ENCODE measurements around the gene TBX1. TPM values are rescaled to one million over a fixed set of nuclear protein-coding genes. Genes with fewer than 3 reads are reported as not detected.

The TBX1 gene
- polyA plus RNA-seq, 1 donor from 2014 or later = not detected

- Histone ChIP-seq H3K9me2 (ENCODE audit: insufficient read depth, low read length) (no peaks in the 10 kb centered on the region), H3K27me3 (ENCODE audit: insufficient read depth, low read depth, low read length) (no peaks in the 10 kb centered on the region), H3K79me2 (replicated peaks; ENCODE audit: insufficient read depth, low read length) (no peaks in the 10 kb centered on the region), H3K27ac (ENCODE audit: low read length) (no peak overlapping the region), H3K36me3 (ENCODE audit: insufficient read depth, low read length) (no peaks in the 10 kb centered on the region), H3K9ac (ENCODE audit: low read length) (no peak overlapping the region), H4K20me1 (ENCODE audit: insufficient read depth) (no peaks in the 10 kb centered on the region), H3K4me2 (ENCODE audit: low read length) (no peak overlapping the region), H2AFZ (ENCODE audit: low read depth, low read length) (no peak overlapping the region), H3F3A (ENCODE audit: insufficient read depth, low read length, poor library complexity, severe bottlenecking) (no peaks in the 10 kb centered on the region), H3K4me3 (ENCODE audit: low read length) (no peak overlapping the region), H3K9me3 (ENCODE audit: low read length) (no peaks in the 10 kb centered on the region)
- TF ChIP-seq TAF1 (IDR thresholded peaks at IDR 0.05; ENCODE audit: low read depth) (no peak), RAD21 (conservative IDR thresholded peaks at IDR 0.05) (no peak), POLR2AphosphoS5 (IDR thresholded peaks at IDR 0.05) (no peak), MXI1 (conservative IDR thresholded peaks at IDR 0.05; ENCODE audit: poor library complexity, severe bottlenecking) (no peak)
Observed at GRCh38 chr22:19798891-19799293, 38.3 kb downstream of the TBX1 start.

- Histone ChIP-seq H3F3A (ENCODE audit: insufficient read depth, low read length, poor library complexity, severe bottlenecking) (no peaks in the 10 kb centered on the region), H3K27ac (ENCODE audit: low read length) (no peak overlapping the region), H4K20me1 (ENCODE audit: insufficient read depth) (no peaks in the 10 kb centered on the region), H3K9me2 (ENCODE audit: insufficient read depth, low read length) (no peaks in the 10 kb centered on the region), H2AFZ (ENCODE audit: low read depth, low read length) (no peak overlapping the region), H3K27me3 (ENCODE audit: insufficient read depth, low read depth, low read length) (no peaks in the 10 kb centered on the region), H3K4me3 (ENCODE audit: low read length) (no peak overlapping the region), H3K36me3 (ENCODE audit: insufficient read depth, low read length) (no peaks in the 10 kb centered on the region), H3K9ac (ENCODE audit: low read length) (no peak overlapping the region), H3K9me3 (ENCODE audit: low read length) (no peaks in the 10 kb centered on the region), H3K79me2 (replicated peaks; ENCODE audit: insufficient read depth, low read length) (no peaks in the 10 kb centered on the region), H3K4me2 (ENCODE audit: low read length) (no peak overlapping the region)
- TF ChIP-seq CTCF (IDR thresholded peaks at IDR 0.05; ENCODE audit: poor library complexity, severe bottlenecking) = no peak
- no peak for TF ChIP-seq REST (IDR thresholded peaks at IDR 0.05; ENCODE audit: borderline replicate concordance)
- no peak for TF ChIP-seq EZH2 (IDR thresholded peaks at IDR 0.05; ENCODE audit: borderline replicate concordance, insufficient read depth, low read length, poor library complexity, severe bottlenecking)
- no peak for TF ChIP-seq POLR2AphosphoS5 (IDR thresholded peaks at IDR 0.05)
- TF ChIP-seq MXI1 (conservative IDR thresholded peaks at IDR 0.05; ENCODE audit: poor library complexity, severe bottlenecking) = no peak
- TF ChIP-seq TAF1 (IDR thresholded peaks at IDR 0.05; ENCODE audit: low read depth) = no peak
- TF ChIP-seq EP300 (conservative IDR thresholded peaks at IDR 0.05; ENCODE audit: poor library complexity, severe bottlenecking) = no peak
- TF ChIP-seq SMC3 (conservative IDR thresholded peaks at IDR 0.05; ENCODE audit: poor library complexity) = no peak
- no peak for TF ChIP-seq RAD21 (conservative IDR thresholded peaks at IDR 0.05)
Observed at GRCh38 chr22:19799322-19800190, 39.0 kb downstream of the TBX1 start.

Measured in neural cell (in vitro differentiated cells).